Sigmoid colon (tissue), 7 donors: ENCODE data around the gene SYDE2. TPM values are rescaled to one million over a fixed set of nuclear protein-coding genes. Genes with fewer than 3 reads are reported as not detected.
"Not testable (repeated sequence)": the region's sequence is repeated elsewhere in the genome, so short reads cannot be mapped to it uniquely, and the experiment has no call there.

Source experiments
- DNase-seq: peaks from one replicate; pipeline ENCODE4 v3.0.0-alpha.2; 2019
- H3K27ac ChIP-seq, 4 donors: fragments of 200-600 bp; sonication (generic); one replicate each; pipeline ENCODE4 v1.5.1; 2016 to 2019; ENCODE audit warnings: mild to moderate bottlenecking in 1 of 4
- H3K27me3 ChIP-seq, 3 donors: fragments of 200-600 bp; sonication (generic); one replicate each; pipeline ENCODE4 v1.5.1; 2019; ENCODE audit warnings: mild to moderate bottlenecking in 1 of 3
- H3K36me3 ChIP-seq, 4 donors: fragments of 200-600 bp; sonication (generic); one replicate each; pipeline ENCODE4 v1.5.1; 2016 to 2019
- H3K4me1 ChIP-seq, 4 donors: fragments of 200-600 bp; sonication (generic); one replicate each; pipeline ENCODE4 v1.5.1; 2017 to 2019
- H3K4me3 ChIP-seq, 4 donors: fragments of 200-600 bp; sonication (generic); one replicate each; pipeline ENCODE4 v1.5.1; 2017 to 2019; ENCODE audit warnings: mild to moderate bottlenecking in 2 of 4, moderate library complexity in 1 of 4
- H3K9me3 ChIP-seq, 4 donors: fragments of 200-600 bp in 3 of 4; sonication (generic) in 3 of 4; one replicate each; pipeline versions ENCODE4 v1.5.1 to v1.6.1; 2013 to 2019
- EP300 ChIP-seq, 4 donors: sonication (generic); formaldehyde crosslinking; IDR thresholded peaks; one replicate each; pipeline ENCODE4 v1.6.1; 2017; ENCODE audit warnings: antibody characterized with exemption in 4 of 4
- POLR2A ChIP-seq, 2 donors: fragments of 450-650 bp; IDR thresholded peaks; one replicate each; pipeline ENCODE4 v1.6.1; 2016; ENCODE audit warnings: antibody characterized with exemption in 2 of 2, mild to moderate bottlenecking in 2 of 2, moderate library complexity in 2 of 2
- POLR2AphosphoS5 ChIP-seq, 4 donors: sonication (generic); formaldehyde crosslinking; IDR thresholded peaks; one replicate each; pipeline ENCODE4 v1.6.1; 2017; ENCODE audit warnings: antibody characterized with exemption in 4 of 4
- WGBS, 2 donors: extraction: QIAGEN DNeasy Blood & Tissue Kit; methylation state at CpG; one replicate each; pipeline ENCODE4 v1.1.7; 2013; 5-methylcytosine and 5-hydroxymethylcytosine counted together
- intact Hi-C: fragments of 100-400 bp; cut with DNase I; formaldehyde crosslinking; loops from one replicate; pipeline ENCODE4 v1.15.1; 2023
- polyA plus RNA-seq, 3 donors: library from polyadenylated mRNA; stranded (reverse); fragments of 200-250 nt; gene quantifications; one replicate each; pipeline ENCODE4 v1.2.3, GENCODE V29; 2013
- total RNA-seq, 4 donors: library from RNA; depleted of rRNA; stranded (reverse); fragments of >200 nt; gene quantifications; one replicate each; pipeline ENCODE4 v1.1.0, GENCODE V29; 2016
- TF ChIP-seq, protein P1 (sequence below), 4 experiments: fragments of 450-650 bp in 3 of 4; fragments of 200-600 bp in 1 of 4; IDR thresholded peaks; one replicate each; pipeline ENCODE4 v1.5.1; 2016 to 2019; ENCODE audit warnings: antibody characterized with exemption in 4 of 4, mild to moderate bottlenecking in 3 of 4, moderate library complexity in 2 of 4
- donor health status: healthy with polysubstance abuse.
- donor health status: Bipolar disorder and iron deficiency.
- donor health status: healthy.

Gene SYDE2
- total and polyA plus RNA-seq, 7 donors = 0.46 to 87.3 (median 39.3) TPM

DNA sequence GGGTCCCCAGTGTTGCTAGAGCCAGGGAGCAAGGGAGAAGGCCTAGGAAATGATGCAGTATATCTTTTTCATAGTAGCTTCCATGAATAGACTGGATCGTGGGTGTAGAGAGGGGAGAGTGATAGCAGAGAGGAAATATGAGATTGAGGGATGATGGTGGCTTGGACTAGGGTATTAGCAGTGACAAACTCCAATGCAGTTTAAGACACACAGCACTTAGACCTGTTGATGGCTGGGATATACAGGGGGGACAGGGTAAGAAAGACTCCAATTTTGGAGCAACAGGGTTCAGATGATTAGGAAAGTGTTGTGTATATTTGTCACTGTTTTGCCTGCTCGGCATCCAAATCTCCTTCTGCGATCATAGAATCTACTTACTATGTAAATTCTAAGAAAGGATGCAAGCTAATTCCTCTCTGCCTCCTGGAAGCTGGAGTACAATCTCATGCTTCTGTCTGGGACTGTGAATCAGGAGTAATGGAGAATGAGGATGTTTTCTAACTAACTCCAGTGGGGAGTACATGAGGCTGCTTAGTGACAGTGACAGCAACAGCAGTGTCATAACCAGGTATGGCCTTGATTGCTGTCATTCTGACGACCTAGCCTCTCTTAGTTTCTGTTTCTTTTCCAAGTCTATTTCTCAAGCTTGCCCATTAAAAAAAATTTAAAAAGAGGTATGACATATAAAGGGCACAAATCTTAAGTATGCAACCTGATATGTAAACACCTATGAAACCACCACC is 47.5 kb downstream of the SYDE2 start:
- no peak overlapping the region for H3K27ac ChIP-seq
- H3K9me3 ChIP-seq = no peaks in the 10 kb centered on the region
- H3K36me3 ChIP-seq = peaks cover 0 to 14% (median 0%) of the 10 kb centered on the region in 4 donors
- WGBS, 2 donors = 46 to 56% methylated on average over 4 of the region's 4 CpGs
- intact Hi-C loops = no loop called here
- TF ChIP-seq POLR2AphosphoS5 (IDR thresholded peaks at IDR 0.05) (no peak), POLR2A (IDR thresholded peaks at IDR 0.05) (no peak), EP300 (IDR thresholded peaks at IDR 0.05) (no peak)
- TF ChIP-seq, protein P1, sequence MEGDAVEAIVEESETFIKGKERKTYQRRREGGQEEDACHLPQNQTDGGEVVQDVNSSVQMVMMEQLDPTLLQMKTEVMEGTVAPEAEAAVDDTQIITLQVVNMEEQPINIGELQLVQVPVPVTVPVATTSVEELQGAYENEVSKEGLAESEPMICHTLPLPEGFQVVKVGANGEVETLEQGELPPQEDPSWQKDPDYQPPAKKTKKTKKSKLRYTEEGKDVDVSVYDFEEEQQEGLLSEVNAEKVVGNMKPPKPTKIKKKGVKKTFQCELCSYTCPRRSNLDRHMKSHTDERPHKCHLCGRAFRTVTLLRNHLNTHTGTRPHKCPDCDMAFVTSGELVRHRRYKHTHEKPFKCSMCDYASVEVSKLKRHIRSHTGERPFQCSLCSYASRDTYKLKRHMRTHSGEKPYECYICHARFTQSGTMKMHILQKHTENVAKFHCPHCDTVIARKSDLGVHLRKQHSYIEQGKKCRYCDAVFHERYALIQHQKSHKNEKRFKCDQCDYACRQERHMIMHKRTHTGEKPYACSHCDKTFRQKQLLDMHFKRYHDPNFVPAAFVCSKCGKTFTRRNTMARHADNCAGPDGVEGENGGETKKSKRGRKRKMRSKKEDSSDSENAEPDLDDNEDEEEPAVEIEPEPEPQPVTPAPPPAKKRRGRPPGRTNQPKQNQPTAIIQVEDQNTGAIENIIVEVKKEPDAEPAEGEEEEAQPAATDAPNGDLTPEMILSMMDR (IDR thresholded peaks at IDR 0.05) = no peak
- no peaks in the 10 kb centered on the region for H3K27me3 ChIP-seq
- no peak for DNase-seq
- H3K4me3 ChIP-seq = no peak overlapping the region
- peaks cover 0 to 15% (median 12%) of the 10 kb centered on the region in 4 donors for H3K4me1 ChIP-seq

DNA sequence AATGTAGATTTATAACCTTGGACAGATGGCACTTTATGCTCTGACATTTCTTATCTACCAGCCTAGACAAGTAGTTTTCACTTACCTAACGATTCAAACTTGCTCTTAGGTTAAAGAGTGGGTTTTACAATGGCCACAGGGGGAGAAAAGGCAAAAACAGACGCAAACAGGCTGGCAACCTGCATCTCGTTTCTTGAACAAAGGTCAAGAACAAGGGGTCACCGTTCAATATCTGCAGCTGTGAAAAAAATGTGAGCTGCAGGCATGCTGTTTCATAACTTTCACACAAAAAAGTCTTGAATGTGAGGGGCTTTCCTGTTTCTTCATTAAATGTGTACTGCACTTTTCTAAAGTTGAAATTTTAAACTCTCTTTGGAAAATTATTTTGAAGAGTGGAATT is 49.4 kb downstream of the SYDE2 start:
- peaks cover 0 to 9% (median 0%) of the 10 kb centered on the region in 4 donors for H3K36me3 ChIP-seq
- no peak for DNase-seq
- intact Hi-C loops = no loop called here
- H3K27ac ChIP-seq = no peak overlapping the region
- 55 to 65% methylated on average over 4 of the region's 4 CpGs for WGBS, 2 donors
- TF ChIP-seq, protein P1 (IDR thresholded peaks at IDR 0.05) = no peak
- TF ChIP-seq POLR2A (IDR thresholded peaks at IDR 0.05) = no peak
- no peak for TF ChIP-seq EP300 (IDR thresholded peaks at IDR 0.05)
- no peak for TF ChIP-seq POLR2AphosphoS5 (IDR thresholded peaks at IDR 0.05)
- no peak overlapping the region for H3K4me3 ChIP-seq
- H3K27me3 ChIP-seq = no peaks in the 10 kb centered on the region
- peaks cover 0 to 15% (median 12%) of the 10 kb centered on the region in 4 donors for H3K4me1 ChIP-seq
- no peaks in the 10 kb centered on the region for H3K9me3 ChIP-seq

DNA sequence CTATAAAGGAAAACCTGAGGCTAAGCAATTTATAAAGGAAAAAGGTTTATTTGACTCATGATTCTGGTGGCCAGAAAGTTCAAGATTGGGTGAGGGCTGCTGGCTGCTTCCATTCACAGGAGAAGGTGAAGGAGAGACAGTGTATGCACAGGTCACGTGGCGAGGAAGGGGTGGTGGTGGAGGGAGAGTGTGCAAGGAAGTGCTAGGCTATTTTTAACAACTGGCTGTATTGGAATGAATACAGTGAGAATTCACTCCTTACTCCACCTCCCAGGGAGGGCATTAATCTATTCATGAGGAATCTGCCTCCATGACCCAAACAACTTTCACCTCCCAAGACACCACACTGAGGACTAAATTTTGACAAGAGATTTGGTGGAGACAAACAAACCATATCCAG is 51.0 kb downstream of the SYDE2 start:
- WGBS, 2 donors = 62 to 65% methylated on average over 2 of the region's 2 CpGs
- no peaks in the 10 kb centered on the region for H3K36me3 ChIP-seq

DNA sequence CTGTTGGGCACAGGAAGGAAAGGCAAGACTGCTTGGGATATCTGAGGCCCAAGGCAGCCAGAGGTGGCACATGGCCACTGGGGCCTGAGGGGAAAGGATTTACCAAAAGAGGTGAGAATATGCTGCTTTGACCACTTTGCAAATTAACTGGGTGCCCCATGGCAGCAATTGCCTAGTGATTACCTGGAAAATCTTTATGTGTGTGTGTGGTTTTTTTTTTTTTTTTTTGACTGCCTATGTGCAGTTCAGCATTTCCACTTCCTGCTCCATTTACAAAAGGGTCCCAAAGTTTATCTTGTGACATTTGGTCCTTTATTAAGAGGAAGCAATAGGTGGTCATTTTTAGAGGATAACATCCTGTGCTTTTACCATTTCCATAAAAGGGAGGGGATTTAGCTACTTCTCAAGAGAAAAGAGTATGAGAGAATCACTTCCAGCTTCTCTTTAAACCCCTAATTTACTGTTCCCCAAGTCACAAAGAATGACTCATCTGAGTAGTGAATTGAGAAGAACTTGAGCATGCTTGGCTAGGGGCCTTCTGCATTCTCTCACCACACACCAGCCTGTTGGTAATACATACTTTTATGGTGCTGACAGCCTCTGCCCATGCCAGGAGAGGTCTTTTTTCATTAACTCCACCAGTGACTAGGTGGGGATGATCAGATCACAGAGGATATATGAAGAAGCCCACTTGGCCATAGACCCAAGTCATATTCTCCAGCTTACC is 52.1 kb downstream of the SYDE2 start:
- TF ChIP-seq POLR2AphosphoS5 (IDR thresholded peaks at IDR 0.05) = peak in 1 of 4 donors; percentile 6
- TF ChIP-seq EP300 (IDR thresholded peaks at IDR 0.05) = no peak
- Histone ChIP-seq H3K27ac (peak overlapping the region in 2 of 4 donors; percentile 1 to 25), H3K36me3 (no peaks in the 10 kb centered on the region), H3K9me3 (no peaks in the 10 kb centered on the region), H3K4me1 (peaks cover 0 to 15% (median 12%) of the 10 kb centered on the region in 4 donors), H3K4me3 (no peak overlapping the region), H3K27me3 (no peaks in the 10 kb centered on the region)
- DNase-seq = no peak
- intact Hi-C loops = no loop called here

More for the DNA sequence above, 51.0 kb downstream of the SYDE2 start:
- no peaks in the 10 kb centered on the region for H3K27me3 ChIP-seq
- H3K9me3 ChIP-seq = no peaks in the 10 kb centered on the region
- no peak overlapping the region for H3K4me3 ChIP-seq
- TF ChIP-seq, protein P1 (IDR thresholded peaks at IDR 0.05) = no peak
- TF ChIP-seq POLR2A (IDR thresholded peaks at IDR 0.05) (no peak), POLR2AphosphoS5 (IDR thresholded peaks at IDR 0.05) (no peak), EP300 (IDR thresholded peaks at IDR 0.05) (no peak)
- DNase-seq = no peak
- intact Hi-C loops = no loop called here
- H3K27ac ChIP-seq = peak overlapping the region in 2 of 4 donors; percentile 1 to 25
- H3K4me1 ChIP-seq = peaks cover 0 to 15% (median 12%) of the 10 kb centered on the region in 4 donors

DNA sequence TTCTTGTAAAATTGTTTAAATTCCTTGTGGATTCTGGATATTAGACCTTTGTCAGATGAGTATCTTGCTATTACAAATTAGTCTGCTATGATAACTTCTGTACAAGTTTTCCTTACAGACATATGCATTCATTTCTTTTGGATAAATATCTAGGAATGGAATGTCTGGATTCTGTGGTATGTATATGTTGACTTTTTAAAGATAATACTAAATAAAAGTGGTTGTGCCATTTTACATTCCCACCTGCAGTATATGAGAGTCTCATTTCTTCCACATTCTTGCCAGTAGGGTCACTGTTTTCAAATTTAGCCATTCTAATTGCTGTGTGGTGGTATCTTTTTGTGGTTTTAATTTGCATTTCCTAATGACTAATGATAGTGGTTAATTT is 53.9 kb downstream of the SYDE2 start:
- DNase-seq = no peak
- H3K36me3 ChIP-seq = no peaks in the 10 kb centered on the region
- no peaks in the 10 kb centered on the region for H3K9me3 ChIP-seq
- TF ChIP-seq EP300 (IDR thresholded peaks at IDR 0.05) = no peak
- TF ChIP-seq POLR2A (IDR thresholded peaks at IDR 0.05) = no peak
- H3K27ac ChIP-seq = no peak overlapping the region
- intact Hi-C loops = no loop called here
- peaks cover 0 to 15% (median 12%) of the 10 kb centered on the region in 4 donors for H3K4me1 ChIP-seq
- no peaks in the 10 kb centered on the region for H3K27me3 ChIP-seq
- H3K4me3 ChIP-seq = no peak overlapping the region

DNA sequence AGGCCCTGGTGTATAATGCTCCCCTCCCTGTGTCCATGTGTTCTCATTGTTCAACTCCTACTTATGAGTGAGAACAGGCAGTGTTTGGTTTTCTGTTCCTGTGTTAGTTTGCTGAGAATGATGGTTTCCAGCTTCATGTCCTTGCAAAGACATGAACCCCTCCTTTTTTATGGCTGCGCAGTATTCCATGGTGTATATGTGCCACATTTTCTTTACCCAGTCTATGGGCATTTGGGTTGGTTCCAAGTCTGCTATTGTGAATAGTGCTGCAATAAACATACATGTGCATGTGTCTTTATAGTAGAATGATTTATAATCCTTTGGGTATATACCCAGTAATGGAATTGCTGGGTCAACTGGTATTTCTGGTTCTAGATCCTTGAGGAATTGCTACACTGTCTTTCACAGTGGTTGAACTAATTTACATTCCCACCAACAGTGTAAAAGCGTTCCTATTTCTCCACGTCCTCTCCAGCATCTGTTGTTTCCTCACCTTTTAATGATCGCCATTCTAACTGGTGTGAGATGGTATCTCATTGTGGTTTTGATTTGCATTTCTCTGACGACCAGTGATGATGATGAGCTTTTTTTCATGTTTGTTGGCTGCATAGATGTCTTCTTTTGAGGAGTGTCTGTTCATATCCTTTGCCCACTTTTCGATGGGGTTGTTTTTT is 54.4 kb downstream of the SYDE2 start:
- intact Hi-C loops, H3K27me3 ChIP-seq, H3K36me3 ChIP-seq, H3K4me3 ChIP-seq, H3K9me3 ChIP-seq, H3K27ac ChIP-seq, DNase-seq: not testable (repeated sequence)
- 51 to 75% methylated on average over 6 of the region's 6 CpGs for WGBS, 2 donors
- H3K4me1 ChIP-seq = peaks cover 0 to 15% (median 12%) of the 10 kb centered on the region in 4 donors
